ENCODE results near the gene CREB1. TPM values are rescaled to one million over a fixed set of nuclear protein-coding genes. Genes with fewer than 3 reads are reported as not detected.

Gene CREB1
- 10 to 100 TPM; 71.3 to 96.5 TPM for total RNA-seq
- polyA plus RNA-seq (ENCODE audit: insufficient read depth, low read depth, low replicate concordance) = 132 TPM
- long read RNA-seq, donor 1, full-length matches to known transcripts = 5 of 12 reads
- long read RNA-seq, donor 1, partial matches to known transcripts = 7 of 12 reads
- long read RNA-seq, donor 1, other reads (novel, unspliced or antisense) = 0 of 12 reads
- long read RNA-seq, donor 2, full-length matches to known transcripts = 7 of 12 reads
- long read RNA-seq, donor 2, partial matches to known transcripts = 5 of 12 reads
- long read RNA-seq, donor 2, other reads (novel, unspliced or antisense) = 0 of 12 reads

DNA sequence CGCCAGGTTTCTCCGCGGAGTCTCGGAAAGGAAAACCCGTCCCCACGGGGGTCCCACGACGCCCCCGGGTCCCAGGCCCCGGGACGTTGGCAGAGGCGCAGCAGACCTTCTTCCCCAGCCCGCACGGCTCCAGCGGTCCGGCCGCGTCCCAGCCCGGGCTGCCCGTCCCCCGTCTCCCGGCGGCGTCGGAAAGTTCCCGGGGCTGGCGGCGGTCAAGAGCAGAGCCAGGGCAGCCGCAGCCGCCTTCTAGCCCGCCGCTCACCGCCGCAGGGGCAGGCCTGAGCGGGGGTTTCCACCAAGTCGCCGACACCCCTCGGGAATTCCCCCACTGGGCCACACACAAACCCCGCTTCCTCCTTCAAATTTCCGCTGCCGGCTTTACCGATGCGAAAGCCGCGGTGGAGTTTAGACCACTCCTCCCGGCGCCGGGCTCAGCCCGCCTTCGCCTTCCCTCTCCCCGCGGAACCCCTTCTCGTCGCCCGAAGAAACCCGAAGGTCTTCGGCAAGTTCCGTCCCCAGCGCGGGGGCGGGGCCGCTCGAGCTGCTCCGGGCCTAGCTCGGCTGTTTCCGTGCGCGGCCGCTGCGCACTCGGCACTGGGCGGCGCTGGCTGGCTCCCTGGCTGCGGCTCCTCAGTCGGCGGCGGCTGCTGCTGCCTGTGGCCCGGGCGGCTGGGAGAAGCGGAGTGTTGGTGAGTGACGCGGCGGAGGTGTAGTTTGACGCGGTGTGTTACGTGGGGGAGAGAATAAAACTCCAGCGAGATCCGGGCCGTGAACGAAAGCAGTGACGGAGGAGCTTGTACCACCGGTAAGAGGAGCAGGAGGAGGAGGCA is at the start of gene CREB1:
TSS of gene CREB1 (plus strand) at position 633 of the 830 bp plus-strand sequence. CDS start 25,674 bp downstream, outside the sequence.
- TF ChIP-seq CTCF (IDR thresholded peaks at IDR 0.05) (peak in 1 of 3 experiments; percentile 11), POLR2A (IDR thresholded peaks at IDR 0.05) (peak; percentile 68)
- peak; percentile 98 for DNase-seq

DNA sequence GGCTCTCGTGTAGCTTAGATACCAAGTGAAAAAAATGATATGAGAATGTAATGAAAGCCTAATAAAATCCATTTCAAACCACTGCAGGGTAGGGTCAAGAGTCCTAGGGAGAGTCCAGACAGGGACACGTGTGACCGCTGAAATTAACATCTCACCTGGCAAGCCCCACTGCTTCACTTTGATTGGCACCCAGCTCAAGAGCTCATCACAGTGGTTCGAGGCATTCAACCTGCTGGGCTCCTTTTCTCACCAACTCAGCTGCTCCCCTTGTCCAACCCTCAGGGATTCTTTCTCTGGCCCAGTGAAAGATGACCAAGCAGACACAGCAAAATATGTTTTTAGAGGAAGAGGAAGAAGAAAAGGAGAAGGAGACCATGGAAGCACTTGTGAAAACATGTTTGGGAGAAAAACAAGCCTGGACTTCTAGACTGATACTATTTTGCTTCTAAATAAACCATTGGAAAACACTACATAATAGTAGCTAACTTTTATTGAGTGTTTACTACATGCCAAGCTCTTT is 49.2 kb upstream of the CREB1 start:
- Histone ChIP-seq H3K27ac (no peak overlapping the region), H3K27me3 (no peaks in the 10 kb centered on the region), H3K36me3 (ENCODE audit: low read depth, missing control alignments) (no peaks in the 10 kb centered on the region), H3K9me3 (no peaks in the 10 kb centered on the region), H3K4me3 (no peak overlapping the region), H3K4me1 (no peaks in the 10 kb centered on the region)
- DNase-seq = no peak
- intact Hi-C loops (cut with DNase I; ENCODE audit: low total_unique reads) = no loop called here
- TF ChIP-seq POLR2A (IDR thresholded peaks at IDR 0.05) (no peak), CTCF (IDR thresholded peaks at IDR 0.05) (no peak)
- 50 to 56% methylated on average over 4 of the region's 4 CpGs for WGBS, 2 donors

More for the DNA sequence above, at the start of gene CREB1:
- Histone ChIP-seq H3K4me1 (peaks cover 32% of the 10 kb centered on the region), H3K9me3 (no peaks in the 10 kb centered on the region), H3K27ac (peak within 1 kb of the TSS; percentile 96 to 98), H3K36me3 (ENCODE audit: low read depth, missing control alignments) (no peaks in the 10 kb centered on the region), H3K4me3 (peak within 1 kb of the TSS; percentile 71 to 92), H3K27me3 (no peaks in the 10 kb centered on the region)
- intact Hi-C loops (cut with DNase I; ENCODE audit: low total_unique reads) = no loop called here
- 0 to 1% methylated on average over 42 to 92 of the region's 92 CpGs for WGBS, 2 donors

DNA sequence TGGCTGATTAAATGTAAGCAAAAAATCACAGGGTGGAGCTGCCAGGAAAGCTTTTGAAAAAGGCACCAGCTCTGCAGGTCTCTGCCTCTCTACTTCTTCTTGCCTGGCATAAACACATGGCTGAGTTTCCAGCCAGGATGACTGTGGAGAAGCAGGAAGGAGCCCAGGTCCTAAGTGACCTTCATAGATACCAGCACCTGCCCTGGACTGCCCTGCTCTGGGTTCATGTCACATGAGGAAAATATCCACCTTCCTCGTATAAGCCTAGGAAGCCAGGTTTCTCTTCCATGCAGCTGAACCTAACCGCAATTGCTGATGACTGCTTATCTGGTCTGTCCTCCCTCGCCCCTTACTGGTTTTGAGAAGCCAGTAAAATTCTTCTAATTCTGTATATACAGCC is 47.8 kb upstream of the CREB1 start:
- intact Hi-C loops (cut with DNase I; ENCODE audit: low total_unique reads) = no loop called here
- no peak overlapping the region for H3K4me3 ChIP-seq
- no peak for DNase-seq
- H3K27ac ChIP-seq = no peak overlapping the region
- 40 to 54% methylated on average over 3 of the region's 3 CpGs for WGBS, 2 donors
- no peaks in the 10 kb centered on the region for H3K9me3 ChIP-seq
- H3K36me3 ChIP-seq (ENCODE audit: low read depth, missing control alignments) = no peaks in the 10 kb centered on the region
- H3K4me1 ChIP-seq = no peaks in the 10 kb centered on the region
- H3K27me3 ChIP-seq = no peaks in the 10 kb centered on the region
- TF ChIP-seq CTCF (IDR thresholded peaks at IDR 0.05) (no peak), POLR2A (IDR thresholded peaks at IDR 0.05) (no peak)

- WGBS, 2 donors = 70 to 75% methylated on average over 3 of the region's 3 CpGs
- intact Hi-C loops (cut with DNase I; ENCODE audit: low total_unique reads) = no loop called here
These were observed 47.1 kb upstream of the CREB1 start for GRCh38 chr2:207482630-207483029.

More at GRCh38 chr2:207482630-207483029, 47.1 kb upstream of the CREB1 start:
- no peak overlapping the region for H3K4me3 ChIP-seq
- no peaks in the 10 kb centered on the region for H3K9me3 ChIP-seq
- no peaks in the 10 kb centered on the region for H3K4me1 ChIP-seq
- no peaks in the 10 kb centered on the region for H3K36me3 ChIP-seq (ENCODE audit: low read depth, missing control alignments)
- no peak for TF ChIP-seq POLR2A (IDR thresholded peaks at IDR 0.05)
- TF ChIP-seq CTCF (IDR thresholded peaks at IDR 0.05) = no peak
- H3K27me3 ChIP-seq = no peaks in the 10 kb centered on the region
- no peak for DNase-seq
- no peak overlapping the region for H3K27ac ChIP-seq
